ENCODE results near the gene ECI1. TPM values are rescaled to one million over a fixed set of nuclear protein-coding genes. Genes with fewer than 3 reads are reported as not detected.

ECI1 gene
- polyA plus RNA-seq, 4 donors, result 86.1 to 246 (median 166) TPM

GRCh38 chr16:2198283-2198682 is 53.1 kb downstream of the ECI1 start:
- FAIRE-seq, result no peak
- Histone ChIP-seq H3K4me3 (ENCODE audit: low read depth in 1 of 3, low read length in 3 of 3) (no peak overlapping the region), H3K9me3 (ENCODE audit: control insufficient read depth in 2 of 2, insufficient read depth in 1 of 2, low read depth in 1 of 2, low read length in 1 of 2) (peaks cover 0 to 6% of the 10 kb centered on the region in 2 donors), H3K36me3 (ENCODE audit: control insufficient read depth in 3 of 3, insufficient read depth in 2 of 3, low read depth in 1 of 3, low read length in 3 of 3) (no peaks in the 10 kb centered on the region), H3K27me3 (ENCODE audit: control insufficient read depth in 3 of 3, insufficient read depth in 3 of 3, low read length in 3 of 3) (peaks cover 16 to 63% (median 26%) of the 10 kb centered on the region in 3 donors), H3K4me1 (ENCODE audit: control insufficient read depth in 3 of 3, insufficient read depth in 2 of 3, low read depth in 1 of 3, low read length in 2 of 3) (peaks cover 0 to 9% (median 0%) of the 10 kb centered on the region in 3 donors), H3K27ac (ENCODE audit: low read depth in 1 of 3, low read length in 2 of 3) (no peak overlapping the region)
- WGBS, 3 donors, result 47 to 61% (median 50%) methylated on average over 4 of the region's 4 CpGs
- DNase-seq, result no peak

- Histone ChIP-seq H3K27ac (ENCODE audit: low read depth in 1 of 3, low read length in 2 of 3) (no peak overlapping the region), H3K4me3 (ENCODE audit: low read depth in 1 of 3, low read length in 3 of 3) (no peak overlapping the region), H3K36me3 (ENCODE audit: control insufficient read depth in 3 of 3, insufficient read depth in 2 of 3, low read depth in 1 of 3, low read length in 3 of 3) (no peaks in the 10 kb centered on the region), H3K4me1 (ENCODE audit: control insufficient read depth in 3 of 3, insufficient read depth in 2 of 3, low read depth in 1 of 3, low read length in 2 of 3) (peaks cover 0 to 9% (median 0%) of the 10 kb centered on the region in 3 donors), H3K9me3 (ENCODE audit: control insufficient read depth in 2 of 2, insufficient read depth in 1 of 2, low read depth in 1 of 2, low read length in 1 of 2) (peaks cover 0 to 4% of the 10 kb centered on the region in 2 donors), H3K27me3 (ENCODE audit: control insufficient read depth in 3 of 3, insufficient read depth in 3 of 3, low read length in 3 of 3) (peaks cover 16 to 63% (median 26%) of the 10 kb centered on the region in 3 donors)
- 79 to 83% (median 79%) methylated on average over 6 of the region's 6 CpGs for WGBS, 3 donors
- DNase-seq (no peak), FAIRE-seq (no peak)
These were observed 53.6 kb downstream of the ECI1 start for GRCh38 chr16:2197765-2198164.

- peaks cover 16 to 63% (median 26%) of the 10 kb centered on the region in 3 donors for H3K27me3 ChIP-seq (ENCODE audit: control insufficient read depth in 3 of 3, insufficient read depth in 3 of 3, low read length in 3 of 3)
These were observed 54.3 kb downstream of the ECI1 start for GRCh38 chr16:2196981-2197511.

GRCh38 chr16:2196162-2196980 is 55.0 kb downstream of the ECI1 start, which contains the start of gene CASKIN1:
Gene CASKIN1 (minus strand): TSS chr16:2196605. CDS start chr16:2196432, 173 bp downstream.
- no peak within 1 kb of the TSS for H3K27ac ChIP-seq (ENCODE audit: low read depth in 1 of 3, low read length in 2 of 3)
- peaks cover 0 to 9% (median 0%) of the 10 kb centered on the region in 3 donors for H3K4me1 ChIP-seq (ENCODE audit: control insufficient read depth in 3 of 3, insufficient read depth in 2 of 3, low read depth in 1 of 3, low read length in 2 of 3)
- peak within 1 kb of the TSS in 2 of 3 donors; percentile 2 to 57 for H3K4me3 ChIP-seq (ENCODE audit: low read depth in 1 of 3, low read length in 3 of 3)
- peaks cover 0 to 4% of the 10 kb centered on the region in 2 donors for H3K9me3 ChIP-seq (ENCODE audit: control insufficient read depth in 2 of 2, insufficient read depth in 1 of 2, low read depth in 1 of 2, low read length in 1 of 2)
- peaks cover 16 to 63% (median 26%) of the 10 kb centered on the region in 3 donors for H3K27me3 ChIP-seq (ENCODE audit: control insufficient read depth in 3 of 3, insufficient read depth in 3 of 3, low read length in 3 of 3)
- 1% methylated on average over 30 to 129 of the region's 129 CpGs for WGBS, 3 donors
- H3K36me3 ChIP-seq (ENCODE audit: control insufficient read depth in 3 of 3, insufficient read depth in 2 of 3, low read depth in 1 of 3, low read length in 3 of 3), result no peaks in the 10 kb centered on the region
- no peak for FAIRE-seq
- peak in 1 of 2 donors; percentile 44 for DNase-seq

More at GRCh38 chr16:2196981-2197511, 54.3 kb downstream of the ECI1 start:
- DNase-seq, result no peak
- Histone ChIP-seq H3K4me3 (ENCODE audit: low read depth in 1 of 3, low read length in 3 of 3) (peak overlapping the region in 1 of 3 donors; percentile 57), H3K27ac (ENCODE audit: low read depth in 1 of 3, low read length in 2 of 3) (no peak overlapping the region), H3K36me3 (ENCODE audit: control insufficient read depth in 3 of 3, insufficient read depth in 2 of 3, low read depth in 1 of 3, low read length in 3 of 3) (no peaks in the 10 kb centered on the region), H3K4me1 (ENCODE audit: control insufficient read depth in 3 of 3, insufficient read depth in 2 of 3, low read depth in 1 of 3, low read length in 2 of 3) (peaks cover 0 to 9% (median 0%) of the 10 kb centered on the region in 3 donors), H3K9me3 (ENCODE audit: control insufficient read depth in 2 of 2, insufficient read depth in 1 of 2, low read depth in 1 of 2, low read length in 1 of 2) (peaks cover 0 to 4% of the 10 kb centered on the region in 2 donors)
- no peak for FAIRE-seq
- WGBS, 3 donors, result 20 to 34% (median 33%) methylated on average over 13 to 32 of the region's 32 CpGs

GRCh38 chr16:2195322-2196161 is 55.8 kb downstream of the ECI1 start:
- H3K9me3 ChIP-seq (ENCODE audit: control insufficient read depth in 2 of 2, insufficient read depth in 1 of 2, low read depth in 1 of 2, low read length in 1 of 2), result peaks cover 0 to 3% of the 10 kb centered on the region in 2 donors
- H3K4me1 ChIP-seq (ENCODE audit: control insufficient read depth in 3 of 3, insufficient read depth in 2 of 3, low read depth in 1 of 3, low read length in 2 of 3), result peaks cover 0 to 9% (median 0%) of the 10 kb centered on the region in 3 donors
- peak overlapping the region in 2 of 3 donors; percentile 2 to 57 for H3K4me3 ChIP-seq (ENCODE audit: low read depth in 1 of 3, low read length in 3 of 3)
- no peak overlapping the region for H3K27ac ChIP-seq (ENCODE audit: low read depth in 1 of 3, low read length in 2 of 3)
- FAIRE-seq (no peak), DNase-seq (no peak)
- 2 to 3% (median 2%) methylated on average over 36 to 49 of the region's 49 CpGs for WGBS, 3 donors
- no peaks in the 10 kb centered on the region for H3K36me3 ChIP-seq (ENCODE audit: control insufficient read depth in 3 of 3, insufficient read depth in 2 of 3, low read depth in 1 of 3, low read length in 3 of 3)
- peaks cover 16 to 62% (median 26%) of the 10 kb centered on the region in 3 donors for H3K27me3 ChIP-seq (ENCODE audit: control insufficient read depth in 3 of 3, insufficient read depth in 3 of 3, low read length in 3 of 3)

- WGBS, 3 donors, result 12 to 18% (median 13%) methylated on average over 9 to 10 of the region's 10 CpGs
- FAIRE-seq, result no peak
- peaks cover 16 to 55% (median 25%) of the 10 kb centered on the region in 3 donors for H3K27me3 ChIP-seq (ENCODE audit: control insufficient read depth in 3 of 3, insufficient read depth in 3 of 3, low read length in 3 of 3)
- H3K36me3 ChIP-seq (ENCODE audit: control insufficient read depth in 3 of 3, insufficient read depth in 2 of 3, low read depth in 1 of 3, low read length in 3 of 3), result no peaks in the 10 kb centered on the region
- peaks cover 0 to 9% (median 0%) of the 10 kb centered on the region in 3 donors for H3K4me1 ChIP-seq (ENCODE audit: control insufficient read depth in 3 of 3, insufficient read depth in 2 of 3, low read depth in 1 of 3, low read length in 2 of 3)
- peak; percentile 71 to 74 for DNase-seq
- no peak overlapping the region for H3K4me3 ChIP-seq (ENCODE audit: low read depth in 1 of 3, low read length in 3 of 3)
- no peaks in the 10 kb centered on the region for H3K9me3 ChIP-seq (ENCODE audit: control insufficient read depth in 2 of 2, insufficient read depth in 1 of 2, low read depth in 1 of 2, low read length in 1 of 2)
- no peak overlapping the region for H3K27ac ChIP-seq (ENCODE audit: low read depth in 1 of 3, low read length in 2 of 3)
These were observed 56.5 kb downstream of the ECI1 start for GRCh38 chr16:2194852-2195321.

- no peak overlapping the region for H3K27ac ChIP-seq (ENCODE audit: low read depth in 1 of 3, low read length in 2 of 3)
- FAIRE-seq (no peak), DNase-seq (no peak)
- H3K4me3 ChIP-seq (ENCODE audit: low read depth in 1 of 3, low read length in 3 of 3), result no peak overlapping the region
- 26 to 53% (median 33%) methylated on average over 12 to 16 of the region's 16 CpGs for WGBS, 3 donors
- peaks cover 11 to 49% (median 25%) of the 10 kb centered on the region in 3 donors for H3K27me3 ChIP-seq (ENCODE audit: control insufficient read depth in 3 of 3, insufficient read depth in 3 of 3, low read length in 3 of 3)
- H3K4me1 ChIP-seq (ENCODE audit: control insufficient read depth in 3 of 3, insufficient read depth in 2 of 3, low read depth in 1 of 3, low read length in 2 of 3), result peaks cover 0 to 9% (median 0%) of the 10 kb centered on the region in 3 donors
- no peaks in the 10 kb centered on the region for H3K9me3 ChIP-seq (ENCODE audit: control insufficient read depth in 2 of 2, insufficient read depth in 1 of 2, low read depth in 1 of 2, low read length in 1 of 2)
- no peaks in the 10 kb centered on the region for H3K36me3 ChIP-seq (ENCODE audit: control insufficient read depth in 3 of 3, insufficient read depth in 2 of 3, low read depth in 1 of 3, low read length in 3 of 3)
These were observed 57.1 kb downstream of the ECI1 start for GRCh38 chr16:2194166-2194834.
